Kidney epithelial cell (primary cell): Measurements from ENCODE around the gene CD207. TPM values are rescaled to one million over a fixed set of nuclear protein-coding genes. Genes with fewer than 3 reads are reported as not detected.

Experiments
- DNase-seq: peaks from one replicate; pipeline ENCODE4 v3.0.0-alpha.2; 2010; ENCODE audit warnings: low read depth
- H3K27me3 ChIP-seq: 2 replicates; pipeline ENCODE4 v1.6.0; 2011; ENCODE audit warnings: low read length; ENCODE audit not compliant: control insufficient read depth, insufficient read depth
- H3K36me3 ChIP-seq: 2 replicates; pipeline ENCODE4 v1.5.1; 2011; ENCODE audit warnings: low read length; ENCODE audit not compliant: control insufficient read depth, insufficient read depth
- H3K4me3 ChIP-seq: 2 replicates; pipeline ENCODE4 v1.5.1; 2011; ENCODE audit warnings: low read depth, mild to moderate bottlenecking, control low read depth, low read length
- total RNA-seq: library from RNA; depleted of rRNA; stranded (reverse); fragments of >200 nt; gene quantifications from 2 replicates; pipeline ENCODE4 v1.2.3, GENCODE V29; 2015
- TF ChIP-seq, protein P1 (sequence below): IDR thresholded peaks from 2 replicates; pipeline ENCODE4 v1.5.1; 2011; ENCODE audit warnings: mild to moderate bottlenecking, moderate library complexity, low read length, control low read depth, inconsistent platforms; ENCODE audit not compliant: insufficient read depth, poor library complexity, severe bottlenecking

Gene CD207
- total RNA-seq, 1 donor from 2014 or later: not detected

DNA sequence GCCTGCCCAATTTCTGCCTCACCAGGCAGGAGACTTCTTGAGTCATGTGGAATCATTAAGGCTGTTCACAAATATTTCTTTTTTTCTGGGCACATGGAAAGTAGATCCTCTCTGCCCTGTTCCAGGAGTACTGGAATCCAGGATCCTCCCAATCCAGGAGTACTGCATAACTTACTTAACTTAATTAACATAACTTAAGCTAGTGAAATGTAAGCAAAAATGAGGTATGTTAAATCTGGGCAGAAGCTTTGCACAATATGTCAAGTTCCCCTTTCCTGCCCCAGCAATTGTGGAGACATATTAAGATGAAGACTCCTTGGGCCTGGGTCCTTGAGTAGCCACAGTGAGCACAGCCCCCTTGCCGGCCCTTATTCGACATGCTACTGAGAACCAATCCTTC is 3.2 kb downstream of the CD207 start:
- DNase-seq: no peak
- TF ChIP-seq, protein P1, sequence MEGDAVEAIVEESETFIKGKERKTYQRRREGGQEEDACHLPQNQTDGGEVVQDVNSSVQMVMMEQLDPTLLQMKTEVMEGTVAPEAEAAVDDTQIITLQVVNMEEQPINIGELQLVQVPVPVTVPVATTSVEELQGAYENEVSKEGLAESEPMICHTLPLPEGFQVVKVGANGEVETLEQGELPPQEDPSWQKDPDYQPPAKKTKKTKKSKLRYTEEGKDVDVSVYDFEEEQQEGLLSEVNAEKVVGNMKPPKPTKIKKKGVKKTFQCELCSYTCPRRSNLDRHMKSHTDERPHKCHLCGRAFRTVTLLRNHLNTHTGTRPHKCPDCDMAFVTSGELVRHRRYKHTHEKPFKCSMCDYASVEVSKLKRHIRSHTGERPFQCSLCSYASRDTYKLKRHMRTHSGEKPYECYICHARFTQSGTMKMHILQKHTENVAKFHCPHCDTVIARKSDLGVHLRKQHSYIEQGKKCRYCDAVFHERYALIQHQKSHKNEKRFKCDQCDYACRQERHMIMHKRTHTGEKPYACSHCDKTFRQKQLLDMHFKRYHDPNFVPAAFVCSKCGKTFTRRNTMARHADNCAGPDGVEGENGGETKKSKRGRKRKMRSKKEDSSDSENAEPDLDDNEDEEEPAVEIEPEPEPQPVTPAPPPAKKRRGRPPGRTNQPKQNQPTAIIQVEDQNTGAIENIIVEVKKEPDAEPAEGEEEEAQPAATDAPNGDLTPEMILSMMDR: no peak
- no peak overlapping the region for H3K4me3 ChIP-seq
- H3K36me3 ChIP-seq: no peaks in the 10 kb centered on the region
- no peaks in the 10 kb centered on the region for H3K27me3 ChIP-seq

DNA sequence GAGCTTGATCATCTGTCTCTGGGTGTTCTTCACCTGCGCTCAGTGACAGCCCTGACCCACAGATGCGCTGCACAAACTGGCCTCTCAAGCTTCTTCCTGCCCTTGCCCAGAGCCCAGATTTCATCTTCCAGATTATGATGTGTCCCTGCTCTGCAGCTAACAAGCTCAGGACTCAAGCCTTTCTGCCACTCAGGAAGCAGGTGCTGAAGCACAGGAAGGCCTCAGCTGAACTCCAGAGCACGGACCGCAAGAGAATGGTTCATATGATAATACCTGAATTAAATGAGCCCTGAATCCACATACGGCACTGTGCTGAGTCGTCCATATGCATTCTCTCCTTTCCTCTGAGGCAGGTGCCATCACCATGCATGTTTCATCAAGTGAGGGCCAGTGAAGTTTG is 3.8 kb downstream of the CD207 start:
- no peak for DNase-seq
- TF ChIP-seq, protein P1: no peak
- H3K36me3 ChIP-seq: no peaks in the 10 kb centered on the region
- no peak overlapping the region for H3K4me3 ChIP-seq
- peaks cover 2% of the 10 kb centered on the region for H3K27me3 ChIP-seq

DNA sequence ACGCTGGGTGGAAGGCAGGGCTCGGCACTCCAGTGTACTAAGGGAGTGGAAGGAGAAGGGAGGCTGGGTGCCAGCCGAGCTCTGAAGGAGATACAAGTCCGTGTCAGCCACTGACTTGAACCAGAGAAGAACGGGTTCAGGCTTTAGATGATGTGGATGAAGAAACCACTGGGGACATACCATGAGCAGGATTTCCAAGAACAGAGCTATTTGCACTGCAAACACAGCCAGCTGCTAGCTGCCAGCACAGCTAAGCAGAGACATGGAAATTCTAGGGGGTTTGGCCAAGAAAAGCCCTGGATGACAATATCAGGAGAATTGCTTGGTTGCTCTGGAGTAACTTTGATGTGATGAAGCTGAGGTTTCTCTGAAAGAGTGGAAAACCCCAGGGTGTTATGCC is 5.2 kb downstream of the CD207 start:
- TF ChIP-seq, protein P1: no peak
- H3K27me3 ChIP-seq: peaks cover 2% of the 10 kb centered on the region
- H3K4me3 ChIP-seq: no peak overlapping the region
- no peak for DNase-seq
- no peaks in the 10 kb centered on the region for H3K36me3 ChIP-seq

DNA sequence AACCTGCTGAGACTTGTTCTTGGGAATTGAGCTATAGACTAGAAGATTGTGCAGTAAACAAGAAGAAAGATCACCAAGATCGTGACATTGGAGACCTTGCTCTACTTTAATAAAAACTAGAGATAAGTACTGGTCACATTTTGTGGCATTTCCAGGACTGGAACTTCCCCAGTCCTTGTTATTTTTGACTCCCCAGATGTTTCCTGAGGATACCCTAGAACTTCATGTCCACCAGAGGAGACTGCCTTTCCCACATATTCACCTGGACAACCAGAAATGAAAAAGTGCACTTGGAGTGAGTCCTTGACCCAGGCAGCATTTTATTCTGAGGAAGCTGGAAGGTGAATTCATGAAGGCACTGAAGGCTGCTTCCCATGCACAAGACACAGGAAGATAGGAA is 5.7 kb downstream of the CD207 start:
- Histone ChIP-seq H3K4me3 (no peak overlapping the region), H3K27me3 (peaks cover 2% of the 10 kb centered on the region), H3K36me3 (no peaks in the 10 kb centered on the region)
- TF ChIP-seq, protein P1: no peak
- DNase-seq: no peak

DNA sequence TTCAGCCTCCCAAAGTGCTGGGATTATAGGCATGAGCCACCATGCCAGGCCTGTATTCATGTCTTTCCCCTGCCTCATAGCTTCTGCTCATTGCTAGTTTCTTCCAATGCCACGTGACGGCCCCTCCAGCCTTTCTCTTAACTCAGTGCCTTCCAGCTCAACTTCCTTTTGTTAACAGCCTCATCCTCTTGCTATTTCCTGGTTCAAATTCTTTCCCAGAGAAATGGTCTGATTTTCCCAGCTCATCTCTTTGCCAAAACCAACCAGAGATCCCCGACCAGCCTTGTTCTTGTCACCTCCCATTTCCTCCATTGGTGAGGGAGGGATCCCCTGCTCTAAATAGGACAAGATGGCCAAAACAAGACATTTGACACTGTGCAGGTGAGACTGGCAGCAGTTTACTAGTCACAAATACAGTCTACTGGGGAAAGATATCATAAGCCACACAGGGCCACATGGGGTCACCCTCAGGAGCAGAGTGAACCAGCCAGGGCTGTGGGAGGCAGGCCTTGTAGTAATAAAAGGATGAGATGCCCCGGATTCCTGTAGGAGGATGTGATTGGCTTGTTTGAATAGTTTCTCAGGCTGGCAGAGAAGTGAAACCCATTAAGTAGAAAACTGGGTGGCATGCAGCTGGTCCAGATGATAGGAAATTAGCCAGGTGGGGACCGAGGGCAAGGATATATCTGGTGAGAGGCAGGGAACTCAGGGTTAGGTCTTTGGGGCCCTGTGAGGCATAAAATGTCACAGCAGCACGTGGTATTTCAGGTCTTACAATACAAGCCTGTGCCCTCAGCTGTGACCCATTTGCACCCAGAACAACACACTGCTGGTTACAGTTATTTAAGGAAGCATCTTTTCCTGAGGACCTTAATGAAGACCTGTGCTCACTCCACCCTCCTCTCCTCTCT is 6.4 kb downstream of the CD207 start:
- Histone ChIP-seq H3K27me3 (peaks cover 2% of the 10 kb centered on the region), H3K4me3 (no peak overlapping the region), H3K36me3 (no peaks in the 10 kb centered on the region)
- TF ChIP-seq, protein P1: no peak
- no peak for DNase-seq
